IPS DF 4.7 (cell line): ENCODE results near the gene GOLGA7B.
A peak's percentile ranks its signal among the peaks of the same experiment; 100 is the strongest.
"Not testable (repeated sequence)": the region's sequence is repeated elsewhere in the genome, so short reads cannot be mapped to it uniquely, and the experiment has no call there.

Experiments used
- DNase-seq: peaks from one replicate; pipeline ENCODE4 v3.0.0-alpha.2; 2013; ENCODE audit warnings: low spot score; ENCODE audit errors: extremely low read depth

The GOLGA7B gene

GRCh38 chr10:97831259-97831658 lies 18.4 kb upstream of the GOLGA7B start:
- DNase-seq = no peak

GRCh38 chr10:97836446-97836845 lies 13.2 kb upstream of the GOLGA7B start:
- DNase-seq = no peak

- DNase-seq = no peak
Observed at GRCh38 chr10:97838091-97838490, 11.6 kb upstream of the GOLGA7B start.

- not testable (repeated sequence) for DNase-seq
Observed at GRCh38 chr10:97841166-97841565, 8.5 kb upstream of the GOLGA7B start.

GRCh38 chr10:97842114-97842513 lies 7.5 kb upstream of the GOLGA7B start:
- DNase-seq = not testable (repeated sequence)

- DNase-seq = no peak
Observed at GRCh38 chr10:97842656-97843280, 6.9 kb upstream of the GOLGA7B start.

GRCh38 chr10:97843281-97843671 lies 6.4 kb upstream of the GOLGA7B start:
- DNase-seq = no peak

GRCh38 chr10:97843972-97844371 lies 5.7 kb upstream of the GOLGA7B start:
- not testable (repeated sequence) for DNase-seq

GRCh38 chr10:97844678-97845077 lies 5.0 kb upstream of the GOLGA7B start:
- no peak for DNase-seq

GRCh38 chr10:97849103-97849686 lies 448 bp upstream of the GOLGA7B start:
- DNase-seq = no peak

GRCh38 chr10:97850446-97850845 lies 803 bp downstream of the GOLGA7B start:
- no peak for DNase-seq

GRCh38 chr10:97851341-97852001 lies 1.8 kb downstream of the GOLGA7B start:
- DNase-seq = no peak

- DNase-seq = no peak
Observed at GRCh38 chr10:97852277-97852676, 2.6 kb downstream of the GOLGA7B start.

GRCh38 chr10:97852840-97853405 lies 3.3 kb downstream of the GOLGA7B start:
- no peak for DNase-seq

GRCh38 chr10:97854743-97855142 lies 5.1 kb downstream of the GOLGA7B start:
- no peak for DNase-seq

GRCh38 chr10:97858001-97858439 lies 8.4 kb downstream of the GOLGA7B start:
- DNase-seq = no peak

- no peak for DNase-seq
Observed at GRCh38 chr10:97861097-97861750, 11.6 kb downstream of the GOLGA7B start.

GRCh38 chr10:97861924-97862323 lies 12.3 kb downstream of the GOLGA7B start:
- DNase-seq = peak; percentile 41

GRCh38 chr10:97863808-97864207 lies 14.2 kb downstream of the GOLGA7B start:
- DNase-seq = no peak

GRCh38 chr10:97865488-97865887 lies 15.8 kb downstream of the GOLGA7B start:
- no peak for DNase-seq

GRCh38 chr10:97866524-97867219 lies 17.0 kb downstream of the GOLGA7B start:
- DNase-seq = no peak
